ENCODE data around the gene RABAC1.

- TF ChIP-seq PATZ1 (CRISPR knock-in tag; IDR thresholded peaks at IDR 0.05; ENCODE audit: borderline replicate concordance) (no peak), RARB (CRISPR knock-in tag; IDR thresholded peaks at IDR 0.05) (no peak), ZFP30 (CRISPR knock-in tag; IDR thresholded peaks at IDR 0.05) (no peak), ZFP3 (CRISPR knock-in tag; IDR thresholded peaks at IDR 0.05) (no peak), TCF4 (CRISPR knock-in tag; IDR thresholded peaks at IDR 0.05; ENCODE audit: borderline replicate concordance) (no peak), OSR1 (CRISPR knock-in tag; IDR thresholded peaks at IDR 0.05) (no peak), ZC3H10 (CRISPR knock-in tag; IDR thresholded peaks at IDR 0.05) (no peak), ARNTL (CRISPR knock-in tag; IDR thresholded peaks at IDR 0.05; ENCODE audit: borderline replicate concordance, low read depth) (no peak), CREB5 (CRISPR knock-in tag; IDR thresholded peaks at IDR 0.05; ENCODE audit: low read depth) (no peak), ESRRG (CRISPR knock-in tag; IDR thresholded peaks at IDR 0.05) (no peak)
These were observed 17.5 kb downstream of the RABAC1 start for GRCh38 chr19:41941410-41942202.

Data from SK-N-SH treated with all-trans-retinoic acid at 6 μM for 48 hours (cell line).